Measurements from ENCODE around the gene PRRC1. TPM values are rescaled to one million over a fixed set of nuclear protein-coding genes. Genes with fewer than 3 reads are reported as not detected.
A peak's percentile ranks its signal among the peaks of the same experiment; 100 is the strongest.

Gene PRRC1
- total and polyA plus RNA-seq, 2 experiments from 2014 or later = 31.9 to 33.9 TPM

GRCh38 chr5:127582773-127583370 lies 65.4 kb downstream of the PRRC1 start:
- no peaks in the 10 kb centered on the region for H3K9me3 ChIP-seq (ENCODE audit: low read depth)
- H3K4me3 ChIP-seq = no peak overlapping the region
- no peak for DNase-seq (ENCODE audit: low read depth in 1 of 2, low spot score in 1 of 2)
- H3K36me3 ChIP-seq = no peaks in the 10 kb centered on the region
- peaks cover 11% of the 10 kb centered on the region for H3K4me1 ChIP-seq (ENCODE audit: low read depth)
- TF ChIP-seq CTCF (IDR thresholded peaks at IDR 0.05; ENCODE audit: low read depth, low read length) = no peak
- no peak overlapping the region for H3K27ac ChIP-seq
- no peaks in the 10 kb centered on the region for H3K27me3 ChIP-seq

GRCh38 chr5:127583866-127584265 lies 66.4 kb downstream of the PRRC1 start:
- Histone ChIP-seq H3K4me3 (no peak overlapping the region), H3K36me3 (no peaks in the 10 kb centered on the region), H3K4me1 (ENCODE audit: low read depth) (peaks cover 11% of the 10 kb centered on the region), H3K27ac (no peak overlapping the region), H3K27me3 (no peaks in the 10 kb centered on the region), H3K9me3 (ENCODE audit: low read depth) (no peaks in the 10 kb centered on the region)
- no peak for DNase-seq (ENCODE audit: low read depth in 1 of 2, low spot score in 1 of 2)
- no peak for TF ChIP-seq CTCF (IDR thresholded peaks at IDR 0.05; ENCODE audit: low read depth, low read length)

- Histone ChIP-seq H3K36me3 (no peaks in the 10 kb centered on the region), H3K27ac (no peak overlapping the region), H3K4me3 (no peak overlapping the region), H3K27me3 (no peaks in the 10 kb centered on the region), H3K4me1 (ENCODE audit: low read depth) (peaks cover 11% of the 10 kb centered on the region), H3K9me3 (ENCODE audit: low read depth) (no peaks in the 10 kb centered on the region)
- no peak for TF ChIP-seq CTCF (IDR thresholded peaks at IDR 0.05; ENCODE audit: low read depth, low read length)
- DNase-seq (ENCODE audit: low read depth in 1 of 2, low spot score in 1 of 2) = no peak
These were observed 68.2 kb downstream of the PRRC1 start for GRCh38 chr5:127585661-127586060.

- DNase-seq (ENCODE audit: low read depth in 1 of 2, low spot score in 1 of 2) = peak in 1 of 2 donors; percentile 53
- Histone ChIP-seq H3K4me3 (no peak overlapping the region), H3K4me1 (ENCODE audit: low read depth) (peaks cover 11% of the 10 kb centered on the region), H3K36me3 (no peaks in the 10 kb centered on the region), H3K27ac (no peak overlapping the region), H3K27me3 (no peaks in the 10 kb centered on the region), H3K9me3 (ENCODE audit: low read depth) (no peaks in the 10 kb centered on the region)
- no peak for TF ChIP-seq CTCF (IDR thresholded peaks at IDR 0.05; ENCODE audit: low read depth, low read length)
These were observed 68.8 kb downstream of the PRRC1 start for GRCh38 chr5:127586066-127586770.

GRCh38 chr5:127586811-127587210 lies 69.4 kb downstream of the PRRC1 start:
- H3K4me1 ChIP-seq (ENCODE audit: low read depth) = peaks cover 11% of the 10 kb centered on the region
- no peaks in the 10 kb centered on the region for H3K27me3 ChIP-seq
- TF ChIP-seq CTCF (IDR thresholded peaks at IDR 0.05; ENCODE audit: low read depth, low read length) = no peak
- DNase-seq (ENCODE audit: low read depth in 1 of 2, low spot score in 1 of 2) = no peak
- H3K27ac ChIP-seq = no peak overlapping the region
- no peaks in the 10 kb centered on the region for H3K36me3 ChIP-seq
- H3K9me3 ChIP-seq (ENCODE audit: low read depth) = no peaks in the 10 kb centered on the region
- no peak overlapping the region for H3K4me3 ChIP-seq
